ENCODE data around the gene MIA2. TPM values are rescaled to one million over a fixed set of nuclear protein-coding genes. Genes with fewer than 3 reads are reported as not detected.
"Not testable (repeated sequence)": the region's sequence is repeated elsewhere in the genome, so short reads cannot be mapped to it uniquely, and the experiment has no call there.

The MIA2 gene
- total RNA-seq, 2 donors from 2014 or later: 14.2 to 34.2 TPM

DNA sequence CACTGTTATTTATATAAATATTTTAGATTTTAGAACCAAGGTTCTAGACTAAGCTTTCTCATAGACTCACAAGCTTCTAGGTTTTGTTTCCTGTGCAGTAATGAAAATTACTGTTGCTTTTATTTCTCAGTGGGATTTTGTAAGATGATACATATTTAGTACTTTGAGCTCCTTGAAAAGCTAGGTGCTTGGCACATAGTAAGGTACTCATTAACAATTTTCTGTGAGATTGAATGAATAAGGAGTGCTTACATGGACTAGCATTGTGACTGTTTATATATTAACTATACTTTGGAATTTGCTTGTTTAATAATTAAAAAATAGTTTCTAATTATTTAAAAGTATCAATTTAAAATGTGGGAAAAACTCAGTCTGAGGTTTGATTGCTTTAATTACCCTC, 85.7 kb downstream of the MIA2 start:
- TF ChIP-seq, protein P1, sequence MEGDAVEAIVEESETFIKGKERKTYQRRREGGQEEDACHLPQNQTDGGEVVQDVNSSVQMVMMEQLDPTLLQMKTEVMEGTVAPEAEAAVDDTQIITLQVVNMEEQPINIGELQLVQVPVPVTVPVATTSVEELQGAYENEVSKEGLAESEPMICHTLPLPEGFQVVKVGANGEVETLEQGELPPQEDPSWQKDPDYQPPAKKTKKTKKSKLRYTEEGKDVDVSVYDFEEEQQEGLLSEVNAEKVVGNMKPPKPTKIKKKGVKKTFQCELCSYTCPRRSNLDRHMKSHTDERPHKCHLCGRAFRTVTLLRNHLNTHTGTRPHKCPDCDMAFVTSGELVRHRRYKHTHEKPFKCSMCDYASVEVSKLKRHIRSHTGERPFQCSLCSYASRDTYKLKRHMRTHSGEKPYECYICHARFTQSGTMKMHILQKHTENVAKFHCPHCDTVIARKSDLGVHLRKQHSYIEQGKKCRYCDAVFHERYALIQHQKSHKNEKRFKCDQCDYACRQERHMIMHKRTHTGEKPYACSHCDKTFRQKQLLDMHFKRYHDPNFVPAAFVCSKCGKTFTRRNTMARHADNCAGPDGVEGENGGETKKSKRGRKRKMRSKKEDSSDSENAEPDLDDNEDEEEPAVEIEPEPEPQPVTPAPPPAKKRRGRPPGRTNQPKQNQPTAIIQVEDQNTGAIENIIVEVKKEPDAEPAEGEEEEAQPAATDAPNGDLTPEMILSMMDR (IDR thresholded peaks at IDR 0.05): no peak
- H3K9me3 ChIP-seq: no peaks in the 10 kb centered on the region
- no peak for DNase-seq (ENCODE audit: low spot score)
- H3K27me3 ChIP-seq: no peaks in the 10 kb centered on the region
- no peak overlapping the region for H3K4me3 ChIP-seq
- no peaks in the 10 kb centered on the region for H3K4me1 ChIP-seq
- H3K27ac ChIP-seq: no peak overlapping the region
- H3K36me3 ChIP-seq: peaks cover 16% of the 10 kb centered on the region

DNA sequence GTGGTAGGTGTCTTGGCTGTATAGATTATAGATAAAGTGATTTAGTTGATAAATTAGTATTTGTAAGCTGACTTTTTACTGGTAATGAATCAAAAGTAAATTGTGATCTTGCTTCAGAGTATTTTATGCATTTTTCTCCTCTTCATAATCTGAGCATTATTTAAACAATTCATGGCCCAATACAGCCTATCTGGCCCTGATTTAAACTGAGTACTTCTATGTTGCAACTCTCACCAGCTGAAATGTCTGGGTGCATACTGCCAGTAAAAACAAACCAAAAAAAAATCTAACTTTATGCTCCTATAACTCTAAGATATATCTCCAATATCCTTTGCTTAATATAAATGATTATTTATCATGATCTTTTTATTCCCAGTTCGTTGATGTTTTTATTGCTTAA, 86.6 kb downstream of the MIA2 start:
- Histone ChIP-seq H3K4me1 (no peaks in the 10 kb centered on the region), H3K27ac (no peak overlapping the region), H3K4me3 (no peak overlapping the region), H3K27me3 (no peaks in the 10 kb centered on the region), H3K36me3 (peaks cover 16% of the 10 kb centered on the region), H3K9me3 (no peaks in the 10 kb centered on the region)
- no peak for DNase-seq (ENCODE audit: low spot score)
- TF ChIP-seq, protein P1 (IDR thresholded peaks at IDR 0.05): no peak

DNA sequence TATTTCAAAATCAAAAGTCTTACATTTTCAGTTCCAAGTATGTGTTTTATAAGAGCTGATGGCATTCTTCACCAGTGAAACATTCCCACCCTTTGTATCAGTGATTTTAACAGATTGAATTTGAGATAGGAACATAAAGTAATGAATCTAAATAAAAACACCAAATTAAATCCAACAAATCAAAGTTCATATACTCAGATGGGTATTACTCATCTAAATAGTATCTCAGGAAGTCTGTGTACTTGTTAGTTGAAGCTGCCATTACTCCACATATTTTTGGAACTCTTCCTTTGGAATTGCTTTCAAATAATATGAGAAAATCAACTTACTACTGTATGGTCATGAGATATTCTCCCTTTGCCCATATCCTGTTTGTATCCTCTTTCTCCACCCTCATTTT, 89.1 kb downstream of the MIA2 start:
- no peaks in the 10 kb centered on the region for H3K27me3 ChIP-seq
- H3K36me3 ChIP-seq: peaks cover 28% of the 10 kb centered on the region
- no peak for DNase-seq (ENCODE audit: low spot score)
- no peaks in the 10 kb centered on the region for H3K9me3 ChIP-seq
- H3K4me3 ChIP-seq: no peak overlapping the region
- H3K27ac ChIP-seq: no peak overlapping the region
- TF ChIP-seq, protein P1 (IDR thresholded peaks at IDR 0.05): no peak
- no peaks in the 10 kb centered on the region for H3K4me1 ChIP-seq

DNA sequence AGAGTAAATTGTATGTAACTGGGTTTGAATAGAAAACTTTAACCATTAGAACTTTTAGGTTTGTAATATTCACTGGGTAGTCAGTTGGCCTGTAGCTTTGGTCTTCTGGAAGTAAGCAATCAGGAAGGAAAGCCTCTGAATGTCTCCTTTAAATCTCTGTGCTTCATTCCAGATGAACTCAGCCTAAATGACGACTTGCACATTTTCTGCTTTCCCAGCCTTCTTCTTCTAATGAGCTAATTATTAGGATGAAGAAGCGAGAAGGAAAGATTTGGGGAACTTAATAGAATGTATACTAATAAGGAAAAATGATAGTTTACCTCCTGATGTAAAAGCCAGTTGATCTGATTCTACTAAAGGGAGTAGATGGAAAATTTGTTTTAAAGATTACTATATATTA, 90.4 kb downstream of the MIA2 start:
- H3K4me3 ChIP-seq: no peak overlapping the region
- DNase-seq (ENCODE audit: low spot score): no peak
- no peak overlapping the region for H3K27ac ChIP-seq
- no peaks in the 10 kb centered on the region for H3K4me1 ChIP-seq
- peaks cover 31% of the 10 kb centered on the region for H3K36me3 ChIP-seq
- H3K27me3 ChIP-seq: no peaks in the 10 kb centered on the region
- TF ChIP-seq, protein P1 (IDR thresholded peaks at IDR 0.05): no peak
- no peaks in the 10 kb centered on the region for H3K9me3 ChIP-seq

DNA sequence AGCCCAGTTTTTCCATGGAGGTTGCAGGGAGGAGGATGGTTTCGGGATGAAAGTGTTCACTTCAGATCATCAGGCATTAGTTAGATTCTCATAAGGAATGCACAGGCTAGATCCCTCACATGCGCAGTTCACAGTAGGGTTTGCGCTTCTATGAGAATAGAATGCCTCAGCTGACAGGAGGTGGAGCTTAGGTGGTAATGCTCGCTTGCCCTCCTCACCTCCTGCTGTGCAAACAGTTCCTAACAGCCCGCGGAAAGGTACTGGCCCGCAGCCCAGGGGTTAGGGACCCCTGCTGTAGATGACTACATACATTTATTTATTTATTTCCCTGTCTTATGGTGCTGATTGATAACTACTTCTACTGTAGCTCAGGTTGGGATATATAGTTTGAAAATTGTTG, 105.3 kb downstream of the MIA2 start:
- H3K4me1 ChIP-seq: no peaks in the 10 kb centered on the region
- H3K4me3 ChIP-seq: no peak overlapping the region
- no peak overlapping the region for H3K27ac ChIP-seq
- H3K27me3 ChIP-seq: no peaks in the 10 kb centered on the region
- TF ChIP-seq, protein P1 (IDR thresholded peaks at IDR 0.05): no peak
- DNase-seq (ENCODE audit: low spot score): no peak
- H3K9me3 ChIP-seq: no peaks in the 10 kb centered on the region
- peaks cover 22% of the 10 kb centered on the region for H3K36me3 ChIP-seq

DNA sequence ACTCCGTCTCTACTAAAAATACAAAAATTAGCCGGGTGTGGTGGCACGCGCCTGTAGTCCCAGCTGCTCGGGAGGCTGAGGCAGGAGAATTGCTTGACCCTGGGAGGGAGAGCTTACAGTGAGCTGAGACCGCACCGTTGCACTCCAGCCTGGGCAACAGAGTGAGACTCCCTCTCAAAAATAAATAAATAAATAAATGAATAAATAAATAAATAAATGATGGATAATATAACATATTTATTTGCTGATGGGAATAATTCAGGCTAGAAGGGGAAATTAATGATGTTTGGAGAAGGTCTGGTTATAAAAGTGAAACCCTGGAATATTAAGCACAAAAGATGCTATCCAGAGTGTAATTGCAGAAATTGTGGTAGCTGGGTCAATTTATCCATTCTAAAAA, 107.4 kb downstream of the MIA2 start:
- DNase-seq (ENCODE audit: low spot score); H3K9me3 ChIP-seq; H3K4me1 ChIP-seq; H3K4me3 ChIP-seq; H3K27ac ChIP-seq; H3K27me3 ChIP-seq: not testable (repeated sequence)
- peaks cover 21% of the 10 kb centered on the region for H3K36me3 ChIP-seq

Measured in right atrium auricular region (tissue), 2 donors.